Activated naive CD4-positive, alpha-beta T cell treated with anti-CD3 and anti-CD28 coated beads, Interleukin-2, amount 10 ng/mL, durations not matched to agents 5 hours and 36 hours (primary cell): Measurements from ENCODE around the gene IL13RA1. TPM values are rescaled to one million over a fixed set of nuclear protein-coding genes. Genes with fewer than 3 reads are reported as not detected.

Source experiments
- total RNA-seq, 2 experiments: library from RNA; stranded (reverse); gene quantifications; one replicate each; pipeline ENCODE4 v1.2.3, GENCODE V29; 2021

Gene IL13RA1
- total RNA-seq: not detected

GRCh38 chrX:118726887-118727685 lies at the start of gene IL13RA1:
IL13RA1 (plus strand) TSS chrX:118727606; CDS start chrX:118727639, 33 bp downstream.

DNA sequence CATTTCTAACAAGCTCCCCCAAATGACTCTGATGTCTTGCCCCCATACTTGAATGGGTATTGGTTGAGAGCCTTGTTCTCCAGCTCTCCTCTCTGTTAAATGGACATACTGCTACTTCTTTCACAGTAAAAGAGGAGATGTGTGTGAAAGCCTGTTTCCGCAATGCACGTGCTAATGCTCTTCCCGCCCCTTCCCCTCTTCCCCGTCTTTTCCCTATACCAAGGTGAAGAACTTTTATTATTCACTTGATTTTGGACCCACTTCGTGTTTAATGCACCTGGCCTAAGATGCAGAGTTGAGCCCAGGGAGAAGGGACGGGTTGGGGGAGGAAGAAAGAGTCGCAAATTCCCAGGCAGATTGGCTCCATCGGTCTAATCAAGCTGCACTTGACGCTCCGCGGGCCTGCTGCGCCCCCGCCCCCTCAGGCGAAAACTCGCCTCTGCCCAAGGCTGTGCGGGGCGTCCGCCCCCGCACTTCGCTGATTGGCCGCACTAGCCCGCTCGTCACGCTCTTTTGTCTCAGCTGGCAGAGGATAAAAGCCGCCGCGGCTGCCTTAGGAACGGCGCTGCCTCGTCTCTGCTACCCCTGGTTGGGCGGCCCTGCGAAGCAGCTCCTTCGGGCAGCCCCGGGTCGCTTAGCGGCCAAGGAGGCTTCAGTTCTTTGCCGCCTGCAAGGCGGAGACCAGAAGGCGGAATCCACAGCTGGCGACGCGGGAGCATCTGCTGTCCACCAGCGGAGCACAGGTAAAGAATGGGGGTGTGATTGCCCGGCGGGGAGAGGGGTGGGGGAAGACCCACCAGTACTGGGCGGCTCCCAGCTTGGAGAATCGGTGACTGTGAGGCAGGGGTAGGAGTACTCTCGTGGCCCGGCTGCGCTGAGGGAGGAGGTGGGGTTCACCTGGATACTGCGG lies 96.1 kb downstream of the IL13RA1 start, which contains the start of gene ZCCHC12:
Gene ZCCHC12, plus strand, starts transcription at position 562 of the 910 bp plus-strand sequence. CDS start 1,421 bp downstream, outside the sequence.

Other genes starting within 250 kb of the IL13RA1 start
- 10 to 100 TPM; 83.2 to 90.2 TPM for gene DOCK11, start 231.8 kb upstream of the IL13RA1 start, total RNA-seq
- not detected for gene ZCCHC12, start 96.2 kb downstream of the IL13RA1 start, total RNA-seq
- gene LONRF3, start 247.0 kb downstream of the IL13RA1 start, total RNA-seq: 1 to 10 TPM; 1.1 to 1.2 TPM